ENCODE measurements around the gene KRTAP5-5.

The KRTAP5-5 gene

GRCh38 chr11:1679881-1680280, 50.3 kb downstream of the KRTAP5-5 start:
- no peak for DNase-seq (ENCODE audit: low spot score)
